Measurements from ENCODE around the gene AFM.

Gene AFM

GRCh38 chr4:73481358-73481757 is at the start of gene AFM:
AFM (plus strand) TSS chr4:73481745; CDS start chr4:73481776, 31 bp downstream.
- DNase-seq (ENCODE audit: low read depth in 2 of 3, low spot score in 1 of 3) = no peak

GRCh38 chr4:73431813-73432168 is 49.8 kb upstream of the AFM start:
- no peak for DNase-seq (ENCODE audit: low read depth in 2 of 3, low spot score in 1 of 3)

GRCh38 chr4:73432169-73433000 is 49.2 kb upstream of the AFM start:
- no peak for DNase-seq (ENCODE audit: low read depth in 2 of 3, low spot score in 1 of 3)

GRCh38 chr4:73433140-73433539 is 48.4 kb upstream of the AFM start:
- DNase-seq (ENCODE audit: low read depth in 2 of 3, low spot score in 1 of 3) = no peak

GRCh38 chr4:73434311-73434710 is 47.2 kb upstream of the AFM start:
- no peak for DNase-seq (ENCODE audit: low read depth in 2 of 3, low spot score in 1 of 3)

- DNase-seq (ENCODE audit: low read depth in 2 of 3, low spot score in 1 of 3) = no peak
Observed at GRCh38 chr4:73435984-73436383, 45.6 kb upstream of the AFM start, which contains the start of gene AFP. AFP (plus strand) TSS chr4:73436221; CDS start chr4:73436263, 42 bp downstream.

- DNase-seq (ENCODE audit: low read depth in 2 of 3, low spot score in 1 of 3) = no peak
Observed at GRCh38 chr4:73436674-73437557, 44.6 kb upstream of the AFM start.

- no peak for DNase-seq (ENCODE audit: low read depth in 2 of 3, low spot score in 1 of 3)
Observed at GRCh38 chr4:73437558-73437956, 44.0 kb upstream of the AFM start.

GRCh38 chr4:73438048-73438447 is 43.5 kb upstream of the AFM start:
- DNase-seq (ENCODE audit: low read depth in 2 of 3, low spot score in 1 of 3) = no peak

- DNase-seq (ENCODE audit: low read depth in 2 of 3, low spot score in 1 of 3) = no peak
Observed at GRCh38 chr4:73438582-73439215, 42.8 kb upstream of the AFM start.

GRCh38 chr4:73439445-73439844 is 42.1 kb upstream of the AFM start:
- no peak for DNase-seq (ENCODE audit: low read depth in 2 of 3, low spot score in 1 of 3)

GRCh38 chr4:73439991-73440390 is 41.6 kb upstream of the AFM start:
- no peak for DNase-seq (ENCODE audit: low read depth in 2 of 3, low spot score in 1 of 3)

- no peak for DNase-seq (ENCODE audit: low read depth in 2 of 3, low spot score in 1 of 3)
Observed at GRCh38 chr4:73440653-73441052, 40.9 kb upstream of the AFM start.

- DNase-seq (ENCODE audit: low read depth in 2 of 3, low spot score in 1 of 3) = no peak
Observed at GRCh38 chr4:73442275-73442674, 39.3 kb upstream of the AFM start.

GRCh38 chr4:73443224-73443623 is 38.3 kb upstream of the AFM start:
- no peak for DNase-seq (ENCODE audit: low read depth in 2 of 3, low spot score in 1 of 3)

- no peak for DNase-seq (ENCODE audit: low read depth in 2 of 3, low spot score in 1 of 3)
Observed at GRCh38 chr4:73445383-73446335, 35.9 kb upstream of the AFM start.

- no peak for DNase-seq (ENCODE audit: low read depth in 2 of 3, low spot score in 1 of 3)
Observed at GRCh38 chr4:73446336-73446938, 35.1 kb upstream of the AFM start.

- no peak for DNase-seq (ENCODE audit: low read depth in 2 of 3, low spot score in 1 of 3)
Observed at GRCh38 chr4:73447671-73448070, 33.9 kb upstream of the AFM start.

GRCh38 chr4:73448448-73449203 is 32.9 kb upstream of the AFM start:
- no peak for DNase-seq (ENCODE audit: low read depth in 2 of 3, low spot score in 1 of 3)

Data from stimulated activated CD4-positive, alpha-beta T cell treated with anti-CD3 and anti-CD28 coated beads, Interleukin-12 subunit alpha, Interleukin-12 subunit beta, amount 100 ng/mL, for 48 hours (primary cell).